ENCODE results near the gene GAP43.

GRCh38 chr3:115632026-115632425, 8.7 kb downstream of the GAP43 start:
- TF ChIP-seq, protein P1, sequence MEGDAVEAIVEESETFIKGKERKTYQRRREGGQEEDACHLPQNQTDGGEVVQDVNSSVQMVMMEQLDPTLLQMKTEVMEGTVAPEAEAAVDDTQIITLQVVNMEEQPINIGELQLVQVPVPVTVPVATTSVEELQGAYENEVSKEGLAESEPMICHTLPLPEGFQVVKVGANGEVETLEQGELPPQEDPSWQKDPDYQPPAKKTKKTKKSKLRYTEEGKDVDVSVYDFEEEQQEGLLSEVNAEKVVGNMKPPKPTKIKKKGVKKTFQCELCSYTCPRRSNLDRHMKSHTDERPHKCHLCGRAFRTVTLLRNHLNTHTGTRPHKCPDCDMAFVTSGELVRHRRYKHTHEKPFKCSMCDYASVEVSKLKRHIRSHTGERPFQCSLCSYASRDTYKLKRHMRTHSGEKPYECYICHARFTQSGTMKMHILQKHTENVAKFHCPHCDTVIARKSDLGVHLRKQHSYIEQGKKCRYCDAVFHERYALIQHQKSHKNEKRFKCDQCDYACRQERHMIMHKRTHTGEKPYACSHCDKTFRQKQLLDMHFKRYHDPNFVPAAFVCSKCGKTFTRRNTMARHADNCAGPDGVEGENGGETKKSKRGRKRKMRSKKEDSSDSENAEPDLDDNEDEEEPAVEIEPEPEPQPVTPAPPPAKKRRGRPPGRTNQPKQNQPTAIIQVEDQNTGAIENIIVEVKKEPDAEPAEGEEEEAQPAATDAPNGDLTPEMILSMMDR (IDR thresholded peaks at IDR 0.05; ENCODE audit: low read depth, low read length, poor library complexity, severe bottlenecking), result no peak
- TF ChIP-seq EZH2phosphoT487 (IDR thresholded peaks at IDR 0.05; ENCODE audit: borderline replicate concordance, low read length), result no peak
